Measurements from ENCODE around the gene CYP27B1.

CYP27B1 gene

DNA sequence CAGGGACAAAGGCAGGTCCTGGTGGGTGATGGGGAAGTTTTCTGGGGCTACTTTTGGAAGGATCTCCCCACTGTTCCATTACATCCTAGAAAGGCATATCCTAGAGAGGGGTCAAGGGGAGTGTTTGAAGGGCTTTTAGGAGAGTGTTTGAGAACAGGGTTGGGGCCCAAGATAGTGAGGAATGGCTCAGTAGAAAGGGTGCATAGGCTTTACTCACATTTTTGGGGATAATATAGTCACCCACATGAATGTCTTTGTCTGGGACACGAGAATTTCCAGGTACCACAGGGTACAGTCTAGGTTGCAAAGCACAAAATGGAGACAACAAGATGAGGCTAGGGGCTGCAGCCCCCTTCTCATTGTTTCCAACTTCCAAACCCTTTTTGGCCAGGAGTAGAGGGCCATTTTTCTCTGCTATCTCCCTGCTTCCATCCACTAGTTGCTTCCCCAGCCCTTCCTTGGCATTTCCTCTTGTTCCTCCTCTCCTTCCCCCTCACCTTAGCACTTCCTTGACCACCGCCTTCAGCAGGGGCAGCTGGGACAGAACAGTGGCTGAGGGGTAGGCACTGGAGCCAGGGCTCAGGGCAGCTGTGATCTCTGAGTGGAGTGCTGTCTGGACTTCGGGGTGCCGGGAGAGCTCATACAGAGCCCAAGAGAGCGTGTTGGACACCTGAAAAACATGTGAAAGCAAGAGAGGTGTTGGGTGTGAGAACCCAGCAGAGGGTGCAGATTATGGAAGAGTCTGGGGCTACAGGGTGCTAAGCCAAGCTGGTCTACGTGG, 2.8 kb downstream of the CYP27B1 start:
- TF ChIP-seq RAD21 (IDR thresholded peaks at IDR 0.05; ENCODE audit: low read depth) (no peak), TCF12 (IDR thresholded peaks at IDR 0.05; ENCODE audit: low read depth) (no peak), FOXM1 (IDR thresholded peaks at IDR 0.05; ENCODE audit: borderline replicate concordance, low read depth) (no peak), CREB1 (IDR thresholded peaks at IDR 0.05; ENCODE audit: low read depth) (no peak), NFIC (IDR thresholded peaks at IDR 0.05) (no peak), EGR1 (IDR thresholded peaks at IDR 0.05) (no peak), TEAD4 (IDR thresholded peaks at IDR 0.05) (no peak), TAF1 (IDR thresholded peaks at IDR 0.05; ENCODE audit: low read depth) (no peak), CEBPB (IDR thresholded peaks at IDR 0.05) (no peak), ZBTB7A (IDR thresholded peaks at IDR 0.05; ENCODE audit: low read depth) (no peak), REST (IDR thresholded peaks at IDR 0.05; ENCODE audit: low read depth) (no peak), YY1 (IDR thresholded peaks at IDR 0.05; ENCODE audit: low read depth) (no peak), EP300 (IDR thresholded peaks at IDR 0.05; ENCODE audit: borderline replicate concordance) (no peak)
- TF ChIP-seq, protein P1, sequence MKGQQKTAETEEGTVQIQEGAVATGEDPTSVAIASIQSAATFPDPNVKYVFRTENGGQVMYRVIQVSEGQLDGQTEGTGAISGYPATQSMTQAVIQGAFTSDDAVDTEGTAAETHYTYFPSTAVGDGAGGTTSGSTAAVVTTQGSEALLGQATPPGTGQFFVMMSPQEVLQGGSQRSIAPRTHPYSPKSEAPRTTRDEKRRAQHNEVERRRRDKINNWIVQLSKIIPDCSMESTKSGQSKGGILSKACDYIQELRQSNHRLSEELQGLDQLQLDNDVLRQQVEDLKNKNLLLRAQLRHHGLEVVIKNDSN (IDR thresholded peaks at IDR 0.05) = no peak
- TF ChIP-seq, protein P2, sequence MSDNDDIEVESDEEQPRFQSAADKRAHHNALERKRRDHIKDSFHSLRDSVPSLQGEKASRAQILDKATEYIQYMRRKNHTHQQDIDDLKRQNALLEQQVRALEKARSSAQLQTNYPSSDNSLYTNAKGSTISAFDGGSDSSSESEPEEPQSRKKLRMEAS (IDR thresholded peaks at IDR 0.05) = no peak

DNA sequence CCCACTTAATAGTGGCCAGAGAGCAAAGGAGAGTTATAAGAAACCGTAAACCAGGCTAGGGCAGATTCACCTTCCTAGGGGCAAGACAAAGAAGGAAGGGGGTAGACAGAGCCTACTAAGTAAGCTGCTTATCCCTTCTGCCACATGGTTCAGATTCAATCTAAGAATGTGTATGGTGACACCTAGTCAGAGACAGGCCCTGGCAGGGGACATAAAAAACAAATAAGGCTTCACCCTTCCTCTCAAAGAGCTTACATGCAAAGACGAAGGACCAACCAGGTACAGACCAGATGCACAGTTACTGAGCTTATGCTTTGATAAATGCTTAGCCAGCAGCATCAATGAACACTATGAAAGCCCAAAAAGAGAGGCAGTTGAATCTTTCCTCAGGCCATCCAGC, 4.4 kb downstream of the CYP27B1 start:
- no peak for TF ChIP-seq ZBTB7A (IDR thresholded peaks at IDR 0.05; ENCODE audit: low read depth)
- TF ChIP-seq EP300 (IDR thresholded peaks at IDR 0.05; ENCODE audit: borderline replicate concordance) = no peak
- TF ChIP-seq FOXM1 (IDR thresholded peaks at IDR 0.05; ENCODE audit: borderline replicate concordance, low read depth) = no peak
- no peak for TF ChIP-seq YY1 (IDR thresholded peaks at IDR 0.05; ENCODE audit: low read depth)
- TF ChIP-seq, protein P2 (IDR thresholded peaks at IDR 0.05) = no peak
- no peak for TF ChIP-seq RAD21 (IDR thresholded peaks at IDR 0.05; ENCODE audit: low read depth)
- no peak for TF ChIP-seq NFIC (IDR thresholded peaks at IDR 0.05)
- TF ChIP-seq, protein P1 (IDR thresholded peaks at IDR 0.05) = no peak
- TF ChIP-seq CEBPB (IDR thresholded peaks at IDR 0.05) = no peak
- no peak for TF ChIP-seq EGR1 (IDR thresholded peaks at IDR 0.05)
- no peak for TF ChIP-seq CREB1 (IDR thresholded peaks at IDR 0.05; ENCODE audit: low read depth)
- no peak for TF ChIP-seq TCF12 (IDR thresholded peaks at IDR 0.05; ENCODE audit: low read depth)

GRCh38 chr12:57761391-57761998, 5.4 kb downstream of the CYP27B1 start:
- TF ChIP-seq CREB1 (IDR thresholded peaks at IDR 0.05; ENCODE audit: low read depth) = no peak
- TF ChIP-seq, protein P1 (IDR thresholded peaks at IDR 0.05) = no peak
- TF ChIP-seq, protein P2 (IDR thresholded peaks at IDR 0.05) = no peak
- TF ChIP-seq FOXM1 (IDR thresholded peaks at IDR 0.05; ENCODE audit: borderline replicate concordance, low read depth) = no peak
- TF ChIP-seq TEAD4 (IDR thresholded peaks at IDR 0.05) = no peak
- TF ChIP-seq EGR1 (IDR thresholded peaks at IDR 0.05) = no peak
- no peak for TF ChIP-seq TCF12 (IDR thresholded peaks at IDR 0.05; ENCODE audit: low read depth)
- TF ChIP-seq ZBTB7A (IDR thresholded peaks at IDR 0.05; ENCODE audit: low read depth) = no peak
- TF ChIP-seq TAF1 (IDR thresholded peaks at IDR 0.05; ENCODE audit: low read depth) = no peak
- no peak for TF ChIP-seq CEBPB (IDR thresholded peaks at IDR 0.05)
- no peak for TF ChIP-seq EP300 (IDR thresholded peaks at IDR 0.05; ENCODE audit: borderline replicate concordance)
- TF ChIP-seq RAD21 (IDR thresholded peaks at IDR 0.05; ENCODE audit: low read depth) = no peak
- TF ChIP-seq YY1 (IDR thresholded peaks at IDR 0.05; ENCODE audit: low read depth) = no peak
- TF ChIP-seq NFIC (IDR thresholded peaks at IDR 0.05) = no peak
- TF ChIP-seq REST (IDR thresholded peaks at IDR 0.05; ENCODE audit: low read depth) = no peak

GRCh38 chr12:57760347-57760982, 6.4 kb downstream of the CYP27B1 start:
- no peak for TF ChIP-seq EGR1 (IDR thresholded peaks at IDR 0.05)
- TF ChIP-seq TCF12 (IDR thresholded peaks at IDR 0.05; ENCODE audit: low read depth) = no peak
- TF ChIP-seq TEAD4 (IDR thresholded peaks at IDR 0.05) = 0 out of 2 replicates have a peak, but pooled peaks have one; percentile 25
- TF ChIP-seq TAF1 (IDR thresholded peaks at IDR 0.05; ENCODE audit: low read depth) = no peak
- peak; percentile 97 for TF ChIP-seq REST (IDR thresholded peaks at IDR 0.05; ENCODE audit: low read depth)
- TF ChIP-seq CEBPB (IDR thresholded peaks at IDR 0.05) = no peak
- no peak for TF ChIP-seq NFIC (IDR thresholded peaks at IDR 0.05)
- TF ChIP-seq ZBTB7A (IDR thresholded peaks at IDR 0.05; ENCODE audit: low read depth) = peak; percentile 91
- TF ChIP-seq RAD21 (IDR thresholded peaks at IDR 0.05; ENCODE audit: low read depth) = no peak

Measured in Ishikawa (cell line).